Coronary artery (tissue), 2 donors: ENCODE data around the gene PIGR.

Experiments used
- DNase-seq: peaks from one replicate; pipeline ENCODE4 v3.0.0-alpha.2; 2017; ENCODE audit warnings: low spot score
- H3K27ac ChIP-seq, 2 donors: fragments of 200-600 bp; sonication (generic); one replicate each; pipeline ENCODE4 v1.5.1; 2016 to 2019
- H3K4me3 ChIP-seq: fragments of 200-600 bp; sonication (generic); 2 replicates; pipeline ENCODE4 v1.5.1; 2016; ENCODE audit warnings: mild to moderate bottlenecking, moderate library complexity
- CTCF ChIP-seq: fragments of 200-600 bp; sonication (generic); IDR thresholded peaks from one replicate; pipeline ENCODE4 v1.5.1; 2019; ENCODE audit warnings: antibody characterized with exemption

Gene PIGR

GRCh38 chr1:206979379-206980043 is 33.2 kb upstream of the PIGR start:
- no peak for DNase-seq
- no peak overlapping the region for H3K4me3 ChIP-seq
- no peak for TF ChIP-seq CTCF
- H3K27ac ChIP-seq = no peak overlapping the region

GRCh38 chr1:206978259-206978658 is 32.0 kb upstream of the PIGR start:
- no peak for DNase-seq
- no peak for TF ChIP-seq CTCF
- Histone ChIP-seq H3K4me3 (no peak overlapping the region), H3K27ac (no peak overlapping the region)

GRCh38 chr1:206975306-206975705 is 29.0 kb upstream of the PIGR start:
- DNase-seq = no peak
- no peak for TF ChIP-seq CTCF

GRCh38 chr1:206974140-206974539 is 27.9 kb upstream of the PIGR start:
- no peak for TF ChIP-seq CTCF
- Histone ChIP-seq H3K4me3 (no peak overlapping the region), H3K27ac (no peak overlapping the region)
- no peak for DNase-seq

More at GRCh38 chr1:206975306-206975705, 29.0 kb upstream of the PIGR start:
- Histone ChIP-seq H3K4me3 (no peak overlapping the region), H3K27ac (no peak overlapping the region)

GRCh38 chr1:206972728-206973127 is 26.5 kb upstream of the PIGR start:
- Histone ChIP-seq H3K4me3 (no peak overlapping the region), H3K27ac (no peak overlapping the region)
- DNase-seq = no peak
- TF ChIP-seq CTCF = no peak

- no peak for DNase-seq
- Histone ChIP-seq H3K27ac (no peak overlapping the region), H3K4me3 (no peak overlapping the region)
- no peak for TF ChIP-seq CTCF
Observed at GRCh38 chr1:206971029-206971655, 24.9 kb upstream of the PIGR start.

GRCh38 chr1:206970446-206970845 is 24.2 kb upstream of the PIGR start, which contains the start of gene FCAMR:
FCAMR (minus strand) TSS chr1:206970460; CDS start chr1:206970125, 335 bp downstream.
- no peak for DNase-seq
- no peak within 1 kb of the TSS for H3K4me3 ChIP-seq
- TF ChIP-seq CTCF = no peak
- no peak within 1 kb of the TSS for H3K27ac ChIP-seq
